ENCODE data around the gene ATP2A3.

GRCh38 chr17:3887394-3887793 is 76.8 kb downstream of the ATP2A3 start:
- TF ChIP-seq MAX (IDR thresholded peaks at IDR 0.05; ENCODE audit: insufficient read depth, insufficient read length): no peak
- TF ChIP-seq POLR2A (IDR thresholded peaks at IDR 0.05; ENCODE audit: low read depth, low read length): no peak
- TF ChIP-seq CTCF (IDR thresholded peaks at IDR 0.05; ENCODE audit: extremely low read depth in 1 of 2, insufficient read depth in 1 of 2, low read depth in 1 of 2, low read length in 2 of 2): no peak
- TF ChIP-seq EZH2 (IDR thresholded peaks at IDR 0.05; ENCODE audit: borderline replicate concordance, low read depth, low read length, severe bottlenecking): no peak
- no peak for TF ChIP-seq POLR2AphosphoS5 (IDR thresholded peaks at IDR 0.05; ENCODE audit: insufficient read depth, low read depth, low read length)
- no peak for TF ChIP-seq JUN (IDR thresholded peaks at IDR 0.05; ENCODE audit: borderline replicate concordance, insufficient read depth, insufficient read length, low read depth)
